HG03342 (cell line): ENCODE measurements around the gene CASR.
"Not testable (repeated sequence)": the region's sequence is repeated elsewhere in the genome, so short reads cannot be mapped to it uniquely, and the experiment has no call there.

Source experiments
- ATAC-seq: cut with Tn5 transposase; IDR thresholded peaks from one replicate; pipeline ENCODE4 v1.9.1; 2021; ENCODE audit warnings: mild to moderate bottlenecking, moderate library complexity; ENCODE audit not compliant: unreplicated experiment

CASR gene, protein sequence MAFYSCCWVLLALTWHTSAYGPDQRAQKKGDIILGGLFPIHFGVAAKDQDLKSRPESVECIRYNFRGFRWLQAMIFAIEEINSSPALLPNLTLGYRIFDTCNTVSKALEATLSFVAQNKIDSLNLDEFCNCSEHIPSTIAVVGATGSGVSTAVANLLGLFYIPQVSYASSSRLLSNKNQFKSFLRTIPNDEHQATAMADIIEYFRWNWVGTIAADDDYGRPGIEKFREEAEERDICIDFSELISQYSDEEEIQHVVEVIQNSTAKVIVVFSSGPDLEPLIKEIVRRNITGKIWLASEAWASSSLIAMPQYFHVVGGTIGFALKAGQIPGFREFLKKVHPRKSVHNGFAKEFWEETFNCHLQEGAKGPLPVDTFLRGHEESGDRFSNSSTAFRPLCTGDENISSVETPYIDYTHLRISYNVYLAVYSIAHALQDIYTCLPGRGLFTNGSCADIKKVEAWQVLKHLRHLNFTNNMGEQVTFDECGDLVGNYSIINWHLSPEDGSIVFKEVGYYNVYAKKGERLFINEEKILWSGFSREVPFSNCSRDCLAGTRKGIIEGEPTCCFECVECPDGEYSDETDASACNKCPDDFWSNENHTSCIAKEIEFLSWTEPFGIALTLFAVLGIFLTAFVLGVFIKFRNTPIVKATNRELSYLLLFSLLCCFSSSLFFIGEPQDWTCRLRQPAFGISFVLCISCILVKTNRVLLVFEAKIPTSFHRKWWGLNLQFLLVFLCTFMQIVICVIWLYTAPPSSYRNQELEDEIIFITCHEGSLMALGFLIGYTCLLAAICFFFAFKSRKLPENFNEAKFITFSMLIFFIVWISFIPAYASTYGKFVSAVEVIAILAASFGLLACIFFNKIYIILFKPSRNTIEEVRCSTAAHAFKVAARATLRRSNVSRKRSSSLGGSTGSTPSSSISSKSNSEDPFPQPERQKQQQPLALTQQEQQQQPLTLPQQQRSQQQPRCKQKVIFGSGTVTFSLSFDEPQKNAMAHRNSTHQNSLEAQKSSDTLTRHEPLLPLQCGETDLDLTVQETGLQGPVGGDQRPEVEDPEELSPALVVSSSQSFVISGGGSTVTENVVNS

DNA sequence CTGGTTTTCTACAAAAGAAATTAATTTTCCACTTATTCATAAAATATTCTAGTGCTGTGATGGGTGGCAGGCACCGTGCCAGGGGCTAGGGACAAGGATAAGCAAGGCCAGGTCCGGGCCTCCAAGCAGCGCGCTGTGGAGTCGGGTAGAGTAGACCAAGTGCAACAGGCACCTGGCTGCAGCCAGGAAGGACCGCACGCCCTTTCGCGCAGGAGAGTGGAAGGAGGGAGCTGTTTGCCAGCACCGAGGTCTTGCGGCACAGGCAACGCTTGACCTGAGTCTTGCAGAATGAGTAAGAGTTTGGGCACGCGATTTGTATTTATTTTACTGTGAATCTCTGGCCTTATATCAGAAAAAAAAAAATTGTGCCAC lies at the start of gene CASR:
Gene CASR (plus strand): TSS at position 148 of the 372 bp plus-strand sequence. CDS start 70,522 bp downstream, outside the sequence.
- no peak for ATAC-seq

DNA sequence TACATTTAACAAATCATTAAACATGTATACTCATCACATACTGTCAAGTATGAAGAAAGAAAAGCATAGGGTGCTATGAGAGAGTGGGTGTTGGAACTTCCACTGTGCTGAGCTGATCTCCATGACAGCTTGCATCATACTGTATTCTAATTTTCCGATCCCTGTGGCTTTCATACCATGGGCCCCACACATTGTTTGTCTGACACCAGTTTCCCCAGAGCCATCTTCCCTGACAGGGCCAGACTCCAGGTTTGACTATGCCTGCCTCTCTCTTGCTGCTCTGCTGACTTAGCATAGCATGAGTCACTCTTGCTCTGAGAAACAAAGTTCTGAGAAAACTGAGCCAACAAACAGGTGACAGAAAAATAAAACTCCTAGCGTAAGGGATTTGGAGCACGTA lies 37.0 kb upstream of the CASR start:
- ATAC-seq = peak; percentile 92

GRCh38 chr3:122148941-122149627 lies 34.4 kb upstream of the CASR start:
- no peak for ATAC-seq

DNA sequence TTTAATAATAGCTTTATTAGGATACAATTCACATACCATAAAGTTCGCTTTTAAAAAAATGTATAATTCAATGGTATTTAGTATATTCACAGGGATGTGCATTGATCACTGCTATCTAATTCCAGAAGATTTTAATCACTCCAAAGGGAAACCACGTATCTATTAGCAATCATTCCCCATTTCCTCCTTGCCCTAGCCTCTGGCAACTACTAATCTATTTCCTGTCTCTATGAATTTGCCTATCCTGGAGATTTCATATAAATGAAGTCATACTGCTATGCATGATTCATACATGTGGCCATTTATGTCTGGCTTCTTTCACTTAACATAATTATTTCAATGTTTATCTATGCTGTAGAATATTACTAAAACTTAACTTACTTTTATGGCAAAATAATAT lies 32.0 kb upstream of the CASR start:
- no peak for ATAC-seq

DNA sequence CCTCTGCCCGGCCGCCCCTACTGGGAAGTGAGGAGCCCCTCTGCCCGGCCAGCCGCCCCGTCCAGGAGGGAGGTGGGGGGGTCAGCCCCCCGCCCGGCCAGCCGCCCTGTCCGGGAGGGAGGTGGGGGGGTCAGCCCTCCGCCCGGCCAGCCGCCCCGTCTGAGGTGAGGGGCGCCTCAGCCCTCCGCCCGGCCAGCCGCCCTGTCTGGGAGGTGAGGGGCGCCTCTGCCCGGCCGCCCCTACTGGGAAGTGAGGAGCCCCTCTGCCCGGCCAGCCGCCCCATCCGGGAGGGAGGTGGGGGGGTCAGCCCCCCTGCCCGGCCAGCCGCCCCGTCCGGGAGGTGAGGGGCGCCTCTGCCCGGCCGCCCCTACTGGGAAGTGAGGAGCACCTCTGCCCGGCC lies 18.5 kb upstream of the CASR start:
- not testable (repeated sequence) for ATAC-seq

DNA sequence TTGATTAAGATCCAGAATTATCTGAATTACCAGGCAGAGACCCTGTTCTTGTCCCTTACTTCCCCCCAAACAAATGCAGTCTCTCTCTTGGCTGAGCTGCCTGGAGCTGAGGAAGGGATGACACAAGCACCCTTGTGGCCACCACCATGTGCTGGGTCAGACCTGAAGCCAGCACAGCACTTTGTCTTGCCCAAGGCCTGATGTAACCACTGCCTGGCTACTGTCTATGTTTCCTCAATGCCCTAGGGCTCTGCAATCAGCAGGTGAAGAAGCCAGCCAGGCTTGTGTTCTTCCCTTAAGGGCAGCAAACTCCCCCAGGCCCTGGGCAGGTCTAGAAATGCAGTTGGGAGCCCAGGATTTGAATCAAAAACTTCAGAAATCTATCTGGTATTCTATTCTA lies 15.8 kb upstream of the CASR start:
- ATAC-seq = no peak

- no peak for ATAC-seq
These were observed 15.4 kb upstream of the CASR start for GRCh38 chr3:122168044-122168443.

DNA sequence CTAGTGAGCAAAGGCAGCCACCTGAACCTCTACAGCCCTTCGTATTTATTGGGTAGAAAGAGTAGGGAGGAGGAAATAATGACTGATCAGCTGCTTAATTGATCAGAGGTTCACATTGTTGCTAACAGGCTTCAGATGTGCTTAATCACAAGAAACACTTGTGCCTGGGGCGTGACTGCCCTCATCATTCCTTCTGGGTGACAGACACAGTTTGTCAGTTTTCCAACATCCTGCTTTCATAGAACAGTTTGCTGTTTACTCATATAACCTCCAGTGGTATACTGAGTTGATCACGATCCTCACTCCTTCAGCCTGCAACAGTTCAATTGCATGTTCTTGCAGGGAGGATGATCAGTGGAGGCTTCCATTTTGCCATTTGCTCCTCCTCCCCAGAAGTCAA lies 13.6 kb upstream of the CASR start:
- no peak for ATAC-seq

DNA sequence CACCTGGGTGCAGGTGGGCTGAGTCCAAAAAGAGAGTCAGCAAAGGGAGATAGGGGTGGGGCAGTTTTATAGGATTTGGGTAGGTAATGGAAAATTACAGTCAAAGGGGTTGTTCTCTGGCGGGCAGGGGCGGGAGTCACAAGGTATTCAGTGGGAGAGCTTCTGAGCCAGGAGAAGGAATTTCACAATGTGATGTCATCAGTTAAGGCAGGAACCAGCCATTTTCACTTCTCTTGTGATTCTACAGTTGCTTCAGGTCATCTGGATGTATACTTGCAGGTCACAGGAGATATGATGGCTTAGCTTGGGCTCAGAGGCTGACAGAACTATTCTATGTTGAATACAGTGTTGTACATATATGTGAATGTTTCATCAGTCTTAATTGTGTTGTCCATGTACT lies 12.1 kb upstream of the CASR start:
- not testable (repeated sequence) for ATAC-seq

DNA sequence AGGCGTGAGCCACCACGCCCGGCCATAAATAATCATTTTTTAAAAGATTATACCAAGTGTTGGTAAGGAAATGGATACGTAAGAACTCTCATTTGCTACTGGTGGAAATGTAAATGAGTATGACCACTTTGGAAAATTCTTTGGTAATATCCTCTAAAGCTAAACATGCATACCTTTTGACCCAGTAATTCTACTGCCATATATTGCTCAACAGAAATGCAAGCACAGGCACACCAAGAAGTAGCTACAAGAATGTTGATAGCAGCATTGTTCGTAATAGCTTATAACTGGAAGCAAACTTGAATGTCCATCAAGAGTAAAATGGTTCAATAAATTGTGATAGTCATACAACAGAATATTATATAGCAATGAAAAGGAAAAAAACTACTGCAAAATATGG lies 4.8 kb upstream of the CASR start:
- no peak for ATAC-seq

GRCh38 chr3:122183893-122184590 lies 574 bp downstream of the CASR start:
- ATAC-seq = no peak

- no peak for ATAC-seq
These were observed 1.1 kb downstream of the CASR start for GRCh38 chr3:122184591-122184929.

DNA sequence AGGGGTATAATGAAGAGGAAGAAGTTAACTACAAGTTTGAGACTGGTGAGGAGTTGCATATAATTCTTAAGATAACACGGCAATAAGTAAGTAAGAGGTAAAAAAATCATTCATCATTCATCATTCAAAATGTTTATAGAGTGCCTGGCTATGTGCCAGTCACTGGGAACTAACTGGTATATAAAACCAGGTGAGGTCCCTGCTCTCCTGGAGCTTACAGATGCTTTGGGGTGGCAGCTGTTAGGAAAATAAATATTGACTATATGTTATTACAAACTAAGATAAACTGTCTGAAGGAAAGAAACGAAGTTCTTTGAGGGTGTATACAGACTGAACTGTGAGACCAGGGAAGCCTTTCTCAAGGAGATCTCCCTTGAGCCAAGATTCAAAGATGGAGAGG lies 2.9 kb downstream of the CASR start:
- no peak for ATAC-seq

GRCh38 chr3:122188737-122189136 lies 5.3 kb downstream of the CASR start:
- ATAC-seq = no peak

GRCh38 chr3:122189357-122189756 lies 5.9 kb downstream of the CASR start:
- ATAC-seq = no peak

GRCh38 chr3:122190525-122190924 lies 7.1 kb downstream of the CASR start:
- ATAC-seq = no peak

- no peak for ATAC-seq
These were observed 15.5 kb downstream of the CASR start for GRCh38 chr3:122198966-122199365.

DNA sequence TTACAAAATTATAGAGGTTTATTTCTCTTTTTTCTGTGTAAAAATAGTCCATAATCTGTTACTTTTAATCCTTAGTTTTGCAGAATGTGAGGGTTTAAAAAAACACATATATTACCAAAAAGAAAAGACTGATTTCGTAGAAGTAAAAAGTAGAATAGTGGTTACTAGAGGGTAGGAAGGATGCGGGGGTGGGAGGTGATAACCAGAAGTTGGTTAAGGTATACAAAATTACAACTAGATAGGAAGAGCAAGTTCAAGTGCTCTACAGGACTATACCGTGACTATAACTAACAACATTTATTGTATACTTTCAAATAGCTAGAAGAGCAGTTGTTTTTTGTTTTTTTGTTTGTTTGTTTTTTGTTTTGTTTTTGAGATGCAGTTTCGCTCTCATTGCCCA lies 16.1 kb downstream of the CASR start:
- ATAC-seq = no peak

DNA sequence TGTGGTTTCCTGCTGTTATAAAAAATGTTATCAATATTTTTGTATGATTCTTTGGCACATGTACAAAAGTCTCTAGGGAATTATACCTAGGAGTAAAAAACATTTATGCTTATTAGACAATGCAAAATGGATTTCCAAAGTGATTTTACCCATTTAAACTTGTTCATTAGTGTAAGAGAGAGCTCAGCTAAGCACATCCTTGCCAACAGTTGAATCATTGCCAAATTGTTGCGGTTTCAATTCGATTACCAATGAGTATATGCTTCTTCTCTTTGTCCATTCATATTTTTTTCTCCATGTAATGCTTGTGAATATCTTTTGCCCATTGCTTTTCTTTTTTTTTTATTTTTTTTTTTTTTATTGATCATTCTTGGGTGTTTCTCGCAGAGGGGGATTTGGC lies 17.2 kb downstream of the CASR start:
- ATAC-seq = no peak

- not testable (repeated sequence) for ATAC-seq
These were observed 18.0 kb downstream of the CASR start for GRCh38 chr3:122201476-122201875.

DNA sequence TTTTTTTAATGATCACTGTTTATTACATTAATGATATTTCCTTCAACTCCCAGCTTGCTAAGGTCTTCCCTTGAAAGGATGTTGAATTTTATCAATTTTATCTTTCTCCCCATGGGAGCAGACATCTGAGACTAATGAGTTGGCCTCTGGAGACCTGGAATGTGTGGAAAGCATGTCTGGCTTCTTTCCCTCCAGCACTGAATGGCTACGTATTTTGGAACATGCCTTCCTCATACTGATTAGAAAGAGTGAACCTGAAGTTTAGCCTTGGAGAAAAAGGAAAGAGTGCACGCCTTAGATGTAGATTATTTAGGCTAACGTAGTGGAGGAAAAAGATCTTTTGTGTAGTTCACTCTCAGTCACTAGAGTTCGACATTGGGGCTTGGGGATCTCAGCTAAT lies 25.1 kb downstream of the CASR start:
- ATAC-seq = no peak
